NCI-H1092 (cell line): ENCODE data around the gene UBE2E1.
"Not testable (repeated sequence)": the region's sequence is repeated elsewhere in the genome, so short reads cannot be mapped to it uniquely, and the experiment has no call there.

Experiments
- DNase-seq: peaks from one replicate; lab custom pipeline; 2025; lab: John Stamatoyannopoulos, UW

UBE2E1 gene

GRCh38 chr3:23881993-23882392 lies 76.2 kb downstream of the UBE2E1 start:
- not testable (repeated sequence) for DNase-seq

- DNase-seq, result no peak
Measured at GRCh38 chr3:23882487-23882918, 76.7 kb downstream of the UBE2E1 start.

- no peak for DNase-seq
Measured at GRCh38 chr3:23884481-23884880, 78.7 kb downstream of the UBE2E1 start.

GRCh38 chr3:23885210-23885609 lies 79.5 kb downstream of the UBE2E1 start:
- no peak for DNase-seq

GRCh38 chr3:23886311-23886710 lies 80.6 kb downstream of the UBE2E1 start:
- no peak for DNase-seq

- DNase-seq, result no peak
Measured at GRCh38 chr3:23888617-23889228, 83.0 kb downstream of the UBE2E1 start.

- DNase-seq, result no peak
Measured at GRCh38 chr3:23889386-23889785, 83.6 kb downstream of the UBE2E1 start.

- no peak for DNase-seq
Measured at GRCh38 chr3:23889950-23890349, 84.2 kb downstream of the UBE2E1 start.

- no peak for DNase-seq
Measured at GRCh38 chr3:23894254-23895061, 88.7 kb downstream of the UBE2E1 start.

- DNase-seq, result no peak
Measured at GRCh38 chr3:23895181-23895580, 89.4 kb downstream of the UBE2E1 start.

- no peak for DNase-seq
Measured at GRCh38 chr3:23900744-23901143, 95.0 kb downstream of the UBE2E1 start.

GRCh38 chr3:23904545-23904944 lies 98.8 kb downstream of the UBE2E1 start:
- DNase-seq, result no peak

GRCh38 chr3:23909341-23909740 lies 103.6 kb downstream of the UBE2E1 start:
- DNase-seq, result no peak

GRCh38 chr3:23911397-23911796 lies 105.6 kb downstream of the UBE2E1 start:
- DNase-seq, result no peak

- DNase-seq, result not testable (repeated sequence)
Measured at GRCh38 chr3:23912335-23912734, 106.6 kb downstream of the UBE2E1 start.

GRCh38 chr3:23913182-23913581 lies 107.4 kb downstream of the UBE2E1 start:
- DNase-seq, result no peak

GRCh38 chr3:23913873-23914743 lies 108.4 kb downstream of the UBE2E1 start:
- no peak for DNase-seq

- DNase-seq, result no peak
Measured at GRCh38 chr3:23915537-23916108, 109.9 kb downstream of the UBE2E1 start.

GRCh38 chr3:23916152-23916885 lies 110.6 kb downstream of the UBE2E1 start:
- no peak for DNase-seq

GRCh38 chr3:23916886-23917678 lies 111.3 kb downstream of the UBE2E1 start, which contains the start of the genes NKIRAS1 and RPL15:
TSS of gene NKIRAS1 (minus strand) at chr3:23916990. CDS start at chr3:23910904, 6,086 bp downstream.
TSS of gene RPL15 (plus strand) at chr3:23917132. CDS start at chr3:23917860, 728 bp downstream.
- peak; percentile 93 for DNase-seq
